Endothelial cell of umbilical vein (primary cell): ENCODE results near the gene MYH9. TPM values are rescaled to one million over a fixed set of nuclear protein-coding genes. Genes with fewer than 3 reads are reported as not detected.

Experiments used
- BruUV-seq: library from RNA; stranded (reverse); fragments of 400-500 nt; replicated peaks from 2 replicates; lab custom pipeline; 2021; lab: Mats Ljungman, UMichigan
- CTCF ChIA-PET: fragments of 300-600, 350-600 bp; sonication (Branson Sonifier 250); formaldehyde crosslinking; loops from one replicate; lab custom pipeline; 2021; ENCODE audit warnings: antibody characterized with exemption, inconsistent platforms; lab: Charles Lee
- POLR2A ChIA-PET: fragments of 300-600, 350-600 bp; sonication (Branson Sonifier 250); formaldehyde crosslinking; loops from one replicate; lab custom pipeline; 2021; ENCODE audit warnings: antibody characterized with exemption, inconsistent platforms; lab: Charles Lee
- DNase-seq: peaks from one replicate; pipeline ENCODE4 v3.0.0-alpha.2; 2011; ENCODE audit warnings: low read depth, low spot score
- FAIRE-seq: peaks from 2 replicates; lab custom pipeline; 2011; peaks lifted over from hg19 to GRCh38; lab: Jason Lieb, UNC
- H2AFZ ChIP-seq: 2 replicates; pipeline ENCODE4 v1.6.0; 2012; ENCODE audit warnings: low read depth, low read length, control low read depth, inconsistent platforms
- H3K27ac ChIP-seq: 2 replicates; pipeline ENCODE4 v1.5.1; 2011; ENCODE audit warnings: low read depth, mild to moderate bottlenecking, control low read depth, low read length, moderate library complexity; ENCODE audit not compliant: insufficient read depth
- H3K27me3 ChIP-seq, 2 experiments: 2 replicates each; pipeline versions ENCODE4 v1.6.0 to v1.6.1; 2011; ENCODE audit warnings: low read length in 2 of 2, mixed read lengths in 1 of 2; ENCODE audit not compliant: control insufficient read depth in 2 of 2, insufficient read depth in 2 of 2
- H3K36me3 ChIP-seq, 2 experiments: 2 replicates in 1 of 2; 3 replicates in 1 of 2; pipeline ENCODE4 v1.5.1; 2011; ENCODE audit warnings: low read length in 2 of 2, mild to moderate bottlenecking in 1 of 2, moderate library complexity in 1 of 2; ENCODE audit not compliant: control insufficient read depth in 2 of 2, insufficient read depth in 2 of 2; ENCODE audit errors: extremely low read depth in 1 of 2
- H3K4me1 ChIP-seq: 3 replicates; pipeline ENCODE4 v1.5.1; 2011; ENCODE audit warnings: mild to moderate bottlenecking, low read length; ENCODE audit not compliant: control insufficient read depth, insufficient read depth; ENCODE audit errors: extremely low read depth
- H3K4me2 ChIP-seq: 2 replicates; pipeline ENCODE4 v1.6.1; 2011; ENCODE audit warnings: low read length, control low read depth, mixed read lengths; ENCODE audit not compliant: insufficient read depth
- H3K4me3 ChIP-seq, 3 experiments: fragments of 200-600 bp in 1 of 3; sonication (generic), shearing (Covaris generic) in 1 of 3; replicated peaks in 1 of 3; 2 replicates each; pipeline ENCODE4 v1.5.1; 2011 to 2016; ENCODE audit warnings: control low read depth in 3 of 3, low read length in 3 of 3, mild to moderate bottlenecking in 2 of 3, inconsistent platforms in 1 of 3, low read depth in 1 of 3, moderate library complexity in 1 of 3; ENCODE audit not compliant: insufficient read depth in 1 of 3
- H3K79me2 ChIP-seq: 2 replicates; pipeline ENCODE4 v1.6.0; 2012; ENCODE audit warnings: low read length, inconsistent platforms; ENCODE audit not compliant: control insufficient read depth, insufficient read depth
- H3K9ac ChIP-seq: replicated peaks from 2 replicates; pipeline ENCODE3; 2011; ENCODE audit warnings: low read length, control low read depth; ENCODE audit not compliant: insufficient read depth; ENCODE audit errors: extremely low read depth
- H3K9me1 ChIP-seq: replicated peaks from 3 replicates; pipeline ENCODE4 v1.6.0; 2011; ENCODE audit warnings: mild to moderate bottlenecking, low read length; ENCODE audit not compliant: control insufficient read depth, insufficient read depth; ENCODE audit errors: extremely low read depth
- H3K9me3 ChIP-seq: replicated peaks from 2 replicates; pipeline ENCODE4 v1.5.1; 2012; ENCODE audit warnings: low read length, inconsistent platforms; ENCODE audit not compliant: control insufficient read depth, insufficient read depth
- H4K20me1 ChIP-seq: replicated peaks from 2 replicates; pipeline ENCODE3; 2011; ENCODE audit warnings: mild to moderate bottlenecking, low read length; ENCODE audit not compliant: control insufficient read depth, insufficient read depth; ENCODE audit errors: extremely low read depth
- JUN ChIP-seq: IDR thresholded peaks from 2 replicates; pipeline ENCODE4 v1.6.1; 2011; ENCODE audit warnings: borderline replicate concordance, low read depth; ENCODE audit not compliant: insufficient read length, insufficient read depth
- POLR2AphosphoS5 ChIP-seq: IDR thresholded peaks from 2 replicates; pipeline ENCODE4 v1.6.1; 2012; ENCODE audit warnings: low read depth, mild to moderate bottlenecking, control low read depth, low read length, moderate library complexity; ENCODE audit not compliant: insufficient read depth
- dilution Hi-C: fragments of 300-500 bp; cut with MboI; formaldehyde crosslinking; loops from one replicate; pipeline ENCODE4 v1.15.0; 2019; ENCODE audit warnings: low sequenced_read_pairs; ENCODE audit not compliant: extremely low pct_ligation_motif_present
- intact Hi-C: fragments of 100-400 bp; cut with micrococcal nuclease; formaldehyde crosslinking; loops from one replicate; pipeline ENCODE4 v1.10.0; 2022
- polyA plus RNA-seq, 4 experiments: library from polyadenylated mRNA; depleted of rRNA in 3 of 4; stranded (reverse) in 3 of 4; unstranded in 1 of 4; fragments of >200 nt; gene quantifications; 2 replicates each; pipeline versions ENCODE4 v1.2.1 to v1.2.3, GENCODE V29; 2011 to 2012; ENCODE audit warnings: missing spikeins in 1 of 4
- total RNA-seq: library from RNA; stranded (reverse); gene quantifications from 2 replicates; pipeline ENCODE4 v1.2.3, GENCODE V29; 2021
- TF ChIP-seq, protein P1 (sequence below), 2 donors: IDR thresholded peaks; 1 replicate in 1 of 2; 2 replicates in 1 of 2; pipeline ENCODE4 v1.5.1; 2011; ENCODE audit warnings: low read length in 2 of 2, mild to moderate bottlenecking in 2 of 2, moderate library complexity in 2 of 2, control low read depth in 1 of 2, inconsistent platforms in 1 of 2, low read depth in 1 of 2; ENCODE audit not compliant: insufficient read depth in 1 of 2; ENCODE audit errors: extremely low read depth in 1 of 2

Gene MYH9
- total and polyA plus RNA-seq, 2 donors (not counting 3 experiments of a cell fraction or from before 2014, with no cell fraction given) = 188 to 1,413 TPM

DNA sequence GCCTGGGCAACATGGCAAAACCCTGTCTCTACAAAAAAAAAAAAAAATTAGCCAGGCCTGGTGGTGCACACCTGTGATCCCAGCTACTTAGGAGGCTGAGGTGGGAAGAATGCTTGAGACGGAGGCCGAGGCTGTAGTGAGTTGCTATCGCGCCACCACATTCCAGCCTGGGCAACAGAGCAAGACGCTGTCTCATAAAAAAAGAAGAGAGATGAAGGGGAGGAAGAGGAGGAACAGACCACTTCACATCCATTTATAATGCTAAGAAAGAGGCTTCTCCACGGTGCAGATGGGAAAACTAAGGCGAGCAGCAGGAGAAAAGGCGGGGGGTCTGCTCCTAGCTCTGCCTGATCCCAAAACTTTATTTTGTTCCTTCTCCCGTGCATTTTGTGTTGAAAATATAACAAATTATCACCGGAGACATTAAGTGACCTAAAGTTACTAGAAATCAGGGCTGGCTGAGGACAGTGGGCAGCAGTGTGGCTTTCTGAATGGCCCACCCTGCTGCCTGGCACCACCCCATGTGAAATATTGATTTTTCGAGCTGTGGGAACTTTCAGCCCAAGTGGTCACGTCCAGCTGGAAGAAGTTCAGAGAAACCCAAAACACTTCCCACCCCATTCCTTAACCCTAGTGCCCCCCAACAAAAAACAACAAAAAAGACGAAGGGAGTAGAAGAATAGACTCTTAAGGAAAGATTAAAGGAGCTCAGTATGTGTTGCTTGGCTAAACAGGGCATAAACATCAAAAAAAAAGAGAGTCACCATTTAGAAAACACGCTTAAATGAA lies 9.5 kb downstream of the MYH9 start:
- Histone ChIP-seq H3K4me1 (peaks cover 85% of the 10 kb centered on the region), H3K79me2 (peaks cover 97% of the 10 kb centered on the region), H3K27me3 (no peaks in the 10 kb centered on the region), H3K4me2 (peak overlapping the region; percentile 9), H3K9ac (peak overlapping the region; percentile 31), H2AFZ (no peak overlapping the region), H3K9me3 (no peaks in the 10 kb centered on the region), H3K9me1 (no peaks in the 10 kb centered on the region), H3K36me3 (peaks cover 6 to 11% of the 10 kb centered on the region in 2 experiments), H4K20me1 (peaks cover 9% of the 10 kb centered on the region), H3K4me3 (no peak overlapping the region), H3K27ac (peak overlapping the region; percentile 48)
- intact Hi-C loops (no loop called here), dilution Hi-C loops (no loop called here)
- FAIRE-seq (no peak), DNase-seq (no peak)
- TF ChIP-seq JUN = no peak
- peak; percentile 20 for TF ChIP-seq POLR2AphosphoS5
- TF ChIP-seq, protein P1, sequence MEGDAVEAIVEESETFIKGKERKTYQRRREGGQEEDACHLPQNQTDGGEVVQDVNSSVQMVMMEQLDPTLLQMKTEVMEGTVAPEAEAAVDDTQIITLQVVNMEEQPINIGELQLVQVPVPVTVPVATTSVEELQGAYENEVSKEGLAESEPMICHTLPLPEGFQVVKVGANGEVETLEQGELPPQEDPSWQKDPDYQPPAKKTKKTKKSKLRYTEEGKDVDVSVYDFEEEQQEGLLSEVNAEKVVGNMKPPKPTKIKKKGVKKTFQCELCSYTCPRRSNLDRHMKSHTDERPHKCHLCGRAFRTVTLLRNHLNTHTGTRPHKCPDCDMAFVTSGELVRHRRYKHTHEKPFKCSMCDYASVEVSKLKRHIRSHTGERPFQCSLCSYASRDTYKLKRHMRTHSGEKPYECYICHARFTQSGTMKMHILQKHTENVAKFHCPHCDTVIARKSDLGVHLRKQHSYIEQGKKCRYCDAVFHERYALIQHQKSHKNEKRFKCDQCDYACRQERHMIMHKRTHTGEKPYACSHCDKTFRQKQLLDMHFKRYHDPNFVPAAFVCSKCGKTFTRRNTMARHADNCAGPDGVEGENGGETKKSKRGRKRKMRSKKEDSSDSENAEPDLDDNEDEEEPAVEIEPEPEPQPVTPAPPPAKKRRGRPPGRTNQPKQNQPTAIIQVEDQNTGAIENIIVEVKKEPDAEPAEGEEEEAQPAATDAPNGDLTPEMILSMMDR (IDR thresholded peaks at IDR 0.05; ENCODE audit: extremely low read depth in 1 of 2, insufficient read depth in 1 of 2, low read depth in 1 of 2, low read length in 2 of 2) = no peak
- no TSS peak for BruUV-seq
- ChIA-PET CTCF (interaction anchor here (0.8 to 8.1 kb wide), 6 partner anchors 10 to 108 kb away, joined by 3 to 63 read pairs (median 4); partner anchors contain the start of gene MYH9), POLR2A (interaction anchor here (0.7 to 4.3 kb wide), 8 partner anchors 10 to 92 kb away, joined by 3 to 19 read pairs (median 4); partner anchors contain the start of gene MYH9)
